GM18868 (cell line): ENCODE data around the gene MICB.
"Not testable (repeated sequence)": the region's sequence is repeated elsewhere in the genome, so short reads cannot be mapped to it uniquely, and the experiment has no call there.

ENCODE experiments used
- ATAC-seq: cut with Tn5 transposase; IDR thresholded peaks from one replicate; pipeline ENCODE4 v1.9.1; 2021; ENCODE audit warnings: mild to moderate bottlenecking, moderate library complexity; ENCODE audit not compliant: unreplicated experiment

MICB gene

GRCh38 chr6:31473780-31474761 lies 23.9 kb upstream of the MICB start:
- ATAC-seq: no peak

- ATAC-seq: no peak
These were observed 23.1 kb upstream of the MICB start for GRCh38 chr6:31474871-31475286.

- ATAC-seq: no peak
These were observed 21.3 kb upstream of the MICB start for GRCh38 chr6:31476515-31477139.

GRCh38 chr6:31477521-31477920 lies 20.4 kb upstream of the MICB start:
- ATAC-seq: no peak

- no peak for ATAC-seq
These were observed 19.6 kb upstream of the MICB start for GRCh38 chr6:31478186-31478950.

- ATAC-seq: no peak
These were observed 18.6 kb upstream of the MICB start for GRCh38 chr6:31479151-31479932.

- ATAC-seq: no peak
These were observed 17.9 kb upstream of the MICB start for GRCh38 chr6:31479933-31480535.

- no peak for ATAC-seq
These were observed 17.4 kb upstream of the MICB start for GRCh38 chr6:31480574-31480973.

- ATAC-seq: no peak
These were observed 14.6 kb upstream of the MICB start for GRCh38 chr6:31483392-31483791.

- ATAC-seq: no peak
These were observed 12.9 kb upstream of the MICB start for GRCh38 chr6:31485055-31485454.

GRCh38 chr6:31486065-31486837 lies 11.7 kb upstream of the MICB start:
- not testable (repeated sequence) for ATAC-seq

GRCh38 chr6:31487674-31488073 lies 10.3 kb upstream of the MICB start:
- not testable (repeated sequence) for ATAC-seq

GRCh38 chr6:31489086-31489485 lies 8.9 kb upstream of the MICB start:
- no peak for ATAC-seq

- no peak for ATAC-seq
These were observed 7.7 kb upstream of the MICB start for GRCh38 chr6:31490115-31490873.

GRCh38 chr6:31493550-31493874 lies 4.4 kb upstream of the MICB start:
- not testable (repeated sequence) for ATAC-seq

GRCh38 chr6:31493875-31494694 lies 3.9 kb upstream of the MICB start:
- peak; percentile 42 for ATAC-seq

- no peak for ATAC-seq
These were observed 2.4 kb upstream of the MICB start for GRCh38 chr6:31495580-31495979.

GRCh38 chr6:31496826-31497225 lies 1.1 kb upstream of the MICB start:
- not testable (repeated sequence) for ATAC-seq
